Caco-2 (cell line): Measurements from ENCODE around the gene RIPOR3. TPM values are rescaled to one million over a fixed set of nuclear protein-coding genes. Genes with fewer than 3 reads are reported as not detected.

Experiments used
- BruUV-seq: library from RNA; stranded (reverse); fragments of 400-500 nt; replicated peaks from 2 replicates; lab custom pipeline; 2021; lab: Mats Ljungman, UMichigan
- CTCF ChIA-PET: fragments of 300-600 bp; sonication (Branson Sonifier 250); formaldehyde crosslinking; loops from one replicate; lab custom pipeline; 2022; ENCODE audit warnings: antibody characterized with exemption; lab: Charles Lee
- POLR2A ChIA-PET: fragments of 300-600 bp; sonication (Branson Sonifier 250); formaldehyde crosslinking; loops from one replicate; lab custom pipeline; 2022; ENCODE audit warnings: antibody characterized with exemption; lab: Charles Lee
- DNase-seq, 2 experiments: peaks; one replicate each; pipeline versions ENCODE4 v3.0.0 to v3.0.0-alpha.2; 2020 to 2022
- H3K27me3 ChIP-seq: replicated peaks from 2 replicates; pipeline ENCODE4 v1.6.0; 2011; ENCODE audit warnings: low read length; ENCODE audit not compliant: control insufficient read depth, insufficient read depth
- H3K36me3 ChIP-seq: 2 replicates; pipeline ENCODE4 v1.5.1; 2011; ENCODE audit warnings: low read length; ENCODE audit not compliant: control insufficient read depth, insufficient read depth
- H3K4me1 ChIP-seq: fragments of 250-450 bp; sonication (Bioruptor Pico); 2 replicates; pipeline ENCODE4 v1.5.1; 2020; ENCODE audit warnings: mild to moderate bottlenecking
- H3K4me3 ChIP-seq: 2 replicates; pipeline ENCODE4 v1.5.1; 2011; ENCODE audit warnings: low read depth, mild to moderate bottlenecking, control low read depth, low read length
- H3K9me3 ChIP-seq: fragments of 250-450 bp; sonication (Bioruptor Pico); 2 replicates; pipeline ENCODE4 v1.5.1; 2020; ENCODE audit warnings: mild to moderate bottlenecking, moderate library complexity
- H3K27ac Mint-ChIP-seq: one replicate; pipeline ENCODE4 v1.8.0; 2022; ENCODE audit warnings: mixed read lengths; ENCODE audit not compliant: unreplicated experiment
- H3K27me3 Mint-ChIP-seq: one replicate; pipeline ENCODE4 v1.8.0; 2022; ENCODE audit warnings: mixed read lengths; ENCODE audit not compliant: insufficient read depth, unreplicated experiment
- H3K36me3 Mint-ChIP-seq: one replicate; pipeline ENCODE4 v1.8.0; 2022; ENCODE audit warnings: mild to moderate bottlenecking, mixed read lengths; ENCODE audit not compliant: insufficient read depth, unreplicated experiment
- H3K4me1 Mint-ChIP-seq: one replicate; pipeline ENCODE4 v1.8.0; 2022; ENCODE audit warnings: low read depth, mixed read lengths; ENCODE audit not compliant: unreplicated experiment
- H3K4me3 Mint-ChIP-seq: one replicate; pipeline ENCODE4 v1.8.0; 2022; ENCODE audit warnings: mild to moderate bottlenecking, moderate library complexity, mixed read lengths; ENCODE audit not compliant: unreplicated experiment
- H3K9me3 Mint-ChIP-seq: one replicate; pipeline ENCODE4 v1.8.0; 2022; ENCODE audit warnings: mixed read lengths; ENCODE audit not compliant: unreplicated experiment
- intact Hi-C: fragments of 100-400 bp; cut with micrococcal nuclease; formaldehyde crosslinking; loops from one replicate; pipeline ENCODE4 v1.10.0; 2022; ENCODE audit not compliant: unreplicated experiment
- total RNA-seq: library from RNA; stranded (reverse); gene quantifications from 2 replicates; pipeline ENCODE4 v1.2.3, GENCODE V29; 2022
- TF ChIP-seq, protein P1 (sequence below), 2 experiments: fragments of 200-600 bp in 1 of 2; IDR thresholded peaks; 1 replicate in 1 of 2; 2 replicates in 1 of 2; pipeline versions ENCODE4 v1.5.1 to v1.8.0; 2011 to 2022; ENCODE audit warnings: antibody characterized with exemption in 1 of 2, control low read depth in 1 of 2, inconsistent platforms in 1 of 2, low read depth in 1 of 2, low read length in 1 of 2, mild to moderate bottlenecking in 1 of 2, moderate library complexity in 1 of 2; ENCODE audit not compliant: insufficient read depth in 1 of 2, severe bottlenecking in 1 of 2, unreplicated experiment in 1 of 2

Gene RIPOR3
- total RNA-seq, 1 experiment from 2014 or later = 0.18 TPM

DNA sequence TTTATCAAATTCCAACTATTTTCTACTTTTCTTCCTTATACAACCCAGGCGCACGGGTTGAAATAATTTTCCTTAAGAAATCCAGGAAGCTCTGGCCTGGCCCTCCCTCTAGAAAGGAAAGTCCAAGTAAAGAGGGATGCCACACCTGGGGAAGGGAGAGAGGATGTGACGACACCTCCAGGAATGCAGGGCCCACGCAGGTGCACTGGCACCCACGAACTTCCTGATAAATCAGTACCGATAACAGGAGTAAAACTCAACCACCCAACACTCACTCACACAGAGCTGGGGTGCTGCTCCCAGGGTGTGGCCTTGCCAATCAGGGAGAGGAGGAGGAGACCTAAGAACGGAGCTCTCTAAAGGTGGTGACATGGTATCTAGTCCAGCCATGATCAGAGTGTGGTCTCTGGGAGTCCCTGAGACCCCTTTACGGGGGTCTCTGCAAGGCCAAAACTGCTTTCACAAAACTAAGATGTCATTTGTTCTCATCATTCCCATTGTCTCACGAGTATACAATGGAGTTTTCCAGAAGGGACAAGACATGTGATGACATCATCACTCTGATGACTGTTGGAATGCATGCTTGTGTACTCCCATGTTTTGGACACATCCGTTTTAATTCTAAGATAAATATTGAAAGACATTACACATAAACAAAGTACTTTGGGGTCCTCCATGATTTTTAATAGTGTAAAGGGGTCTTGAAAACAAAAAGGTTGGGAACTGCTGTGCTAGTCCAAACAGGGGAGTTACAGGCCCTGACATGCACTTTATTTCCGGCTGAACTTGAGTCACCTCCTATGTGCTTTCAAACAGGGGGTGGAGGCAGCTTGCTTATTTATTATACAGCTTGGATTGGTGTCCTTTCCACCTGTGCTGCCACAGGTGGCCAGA, 37.9 kb upstream of the RIPOR3 start:
- TF ChIP-seq, protein P1, sequence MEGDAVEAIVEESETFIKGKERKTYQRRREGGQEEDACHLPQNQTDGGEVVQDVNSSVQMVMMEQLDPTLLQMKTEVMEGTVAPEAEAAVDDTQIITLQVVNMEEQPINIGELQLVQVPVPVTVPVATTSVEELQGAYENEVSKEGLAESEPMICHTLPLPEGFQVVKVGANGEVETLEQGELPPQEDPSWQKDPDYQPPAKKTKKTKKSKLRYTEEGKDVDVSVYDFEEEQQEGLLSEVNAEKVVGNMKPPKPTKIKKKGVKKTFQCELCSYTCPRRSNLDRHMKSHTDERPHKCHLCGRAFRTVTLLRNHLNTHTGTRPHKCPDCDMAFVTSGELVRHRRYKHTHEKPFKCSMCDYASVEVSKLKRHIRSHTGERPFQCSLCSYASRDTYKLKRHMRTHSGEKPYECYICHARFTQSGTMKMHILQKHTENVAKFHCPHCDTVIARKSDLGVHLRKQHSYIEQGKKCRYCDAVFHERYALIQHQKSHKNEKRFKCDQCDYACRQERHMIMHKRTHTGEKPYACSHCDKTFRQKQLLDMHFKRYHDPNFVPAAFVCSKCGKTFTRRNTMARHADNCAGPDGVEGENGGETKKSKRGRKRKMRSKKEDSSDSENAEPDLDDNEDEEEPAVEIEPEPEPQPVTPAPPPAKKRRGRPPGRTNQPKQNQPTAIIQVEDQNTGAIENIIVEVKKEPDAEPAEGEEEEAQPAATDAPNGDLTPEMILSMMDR (IDR thresholded peaks at IDR 0.05; ENCODE audit: insufficient read depth in 1 of 2, low read depth in 1 of 2, low read length in 1 of 2, severe bottlenecking in 1 of 2, unreplicated experiment in 1 of 2) = no peak
- ChIA-PET CTCF (interaction anchor here (1.0 to 6.8 kb wide), 18 partner anchors 10 to 103 kb away, joined by 3 to 53 read pairs (median 7); partner anchors contain the start of gene BCAS4), POLR2A (interaction anchor here (1.0 to 5.3 kb wide), 7 partner anchors 10 to 62 kb away, joined by 3 to 36 read pairs (median 7); no protein-coding TSS in a partner anchor)
- DNase-seq = peak; percentile 68 to 92
- no TSS peak for BruUV-seq
- Mint-ChIP-seq H3K4me1 (peaks cover 25% of the 10 kb centered on the region), H3K27me3 (no peaks in the 10 kb centered on the region), H3K27ac (peak overlapping the region; percentile 96), H3K4me3 (peak overlapping the region; percentile 88), H3K9me3 (no peaks in the 10 kb centered on the region), H3K36me3 (peaks cover 44% of the 10 kb centered on the region)
- Histone ChIP-seq H3K4me1 (peaks cover 64% of the 10 kb centered on the region), H3K9me3 (no peaks in the 10 kb centered on the region), H3K4me3 (no peak overlapping the region), H3K27me3 (no peaks in the 10 kb centered on the region), H3K36me3 (no peaks in the 10 kb centered on the region)
- intact Hi-C loops = no loop called here

DNA sequence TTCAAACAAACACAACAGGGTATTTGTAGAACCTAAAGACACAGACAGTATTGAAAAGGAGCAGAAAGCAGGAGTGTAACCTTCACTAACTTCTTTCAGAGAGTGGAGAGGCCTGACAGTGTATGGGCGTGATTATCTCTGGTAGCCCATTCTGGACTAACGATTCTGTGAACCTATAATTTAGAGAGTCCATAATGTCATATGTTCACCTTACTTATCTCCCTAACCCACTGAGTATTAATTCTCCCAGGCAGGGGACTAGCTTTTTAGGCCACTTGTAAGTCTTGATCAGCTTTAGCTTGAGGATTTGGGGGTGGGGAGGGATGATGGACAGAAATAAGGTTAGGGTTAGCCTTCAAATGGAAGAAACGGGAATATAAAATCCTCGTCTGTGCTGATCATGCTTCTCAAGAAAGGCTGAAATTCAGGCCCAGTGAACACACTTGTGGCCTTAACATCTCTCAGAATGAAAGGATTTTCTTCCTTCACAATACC, 37.2 kb upstream of the RIPOR3 start:
- Histone ChIP-seq H3K4me3 (no peak overlapping the region), H3K36me3 (no peaks in the 10 kb centered on the region), H3K4me1 (peaks cover 64% of the 10 kb centered on the region), H3K27me3 (no peaks in the 10 kb centered on the region), H3K9me3 (no peaks in the 10 kb centered on the region)
- Mint-ChIP-seq H3K4me3 (peak overlapping the region; percentile 88), H3K36me3 (peaks cover 37% of the 10 kb centered on the region), H3K4me1 (peaks cover 20% of the 10 kb centered on the region), H3K27me3 (no peaks in the 10 kb centered on the region), H3K27ac (peak overlapping the region; percentile 96), H3K9me3 (no peaks in the 10 kb centered on the region)
- POLR2A ChIA-PET = interaction anchor here (0.8 to 2.1 kb wide), 3 partner anchors 11 to 62 kb away, joined by 3 to 19 read pairs (median 5); no protein-coding TSS in a partner anchor
- intact Hi-C loops = no loop called here
- CTCF ChIA-PET = interaction anchor here (0.7 to 3.6 kb wide), 14 partner anchors 12 to 140 kb away, joined by 3 to 31 read pairs (median 4); partner anchors contain the start of gene BCAS4
- BruUV-seq = no TSS peak
- TF ChIP-seq, protein P1 (IDR thresholded peaks at IDR 0.05; ENCODE audit: insufficient read depth in 1 of 2, low read depth in 1 of 2, low read length in 1 of 2, severe bottlenecking in 1 of 2, unreplicated experiment in 1 of 2) = no peak
- DNase-seq = no peak

DNA sequence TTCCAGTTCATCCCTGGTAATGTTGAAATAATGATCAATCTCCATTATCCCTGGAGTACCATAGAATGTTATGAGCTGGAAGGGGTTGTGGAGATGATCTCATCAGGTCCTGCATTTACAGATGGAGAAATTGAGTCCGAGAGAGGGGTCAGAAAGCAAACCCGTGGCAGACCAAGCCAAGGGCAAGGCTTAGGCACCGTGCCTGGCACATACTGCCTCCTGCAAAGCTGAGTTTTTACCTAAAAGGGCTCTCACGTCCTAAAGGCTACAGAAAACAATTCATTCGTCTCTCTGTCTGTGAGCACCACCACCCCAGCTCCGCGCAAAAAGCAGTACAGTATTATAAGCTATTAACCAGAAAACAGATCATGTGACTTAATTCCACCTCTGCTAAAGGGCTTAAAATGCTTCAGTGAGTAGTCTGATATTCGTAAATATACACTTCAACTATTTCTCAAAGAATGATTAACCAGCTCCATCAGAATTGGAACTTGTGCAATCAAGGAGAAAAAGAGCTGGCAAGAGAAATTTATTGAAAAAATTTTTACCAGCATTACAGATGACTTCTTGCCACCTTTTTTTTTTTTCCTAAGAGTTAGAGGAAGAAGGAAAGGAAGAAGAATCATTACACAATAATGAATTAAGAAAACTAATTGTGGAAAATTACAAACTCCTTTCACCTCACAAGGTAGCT, 36.6 kb upstream of the RIPOR3 start:
- POLR2A ChIA-PET = interaction anchor here (0.7 to 1.1 kb wide), 4 partner anchors 12 to 64 kb away, joined by 3 to 6 read pairs (median 4); no protein-coding TSS in a partner anchor
- no peaks in the 10 kb centered on the region for H3K9me3 Mint-ChIP-seq
- H3K4me1 ChIP-seq = peaks cover 63% of the 10 kb centered on the region
- H3K4me1 Mint-ChIP-seq = peaks cover 20% of the 10 kb centered on the region
- intact Hi-C loops = no loop called here
- TF ChIP-seq, protein P1 (IDR thresholded peaks at IDR 0.05; ENCODE audit: insufficient read depth in 1 of 2, low read depth in 1 of 2, low read length in 1 of 2, severe bottlenecking in 1 of 2, unreplicated experiment in 1 of 2) = no peak
- H3K4me3 ChIP-seq = no peak overlapping the region
- no peaks in the 10 kb centered on the region for H3K9me3 ChIP-seq
- peak in 1 of 2 experiments; percentile 34 for DNase-seq
- no TSS peak for BruUV-seq
- CTCF ChIA-PET = interaction anchor here (0.7 to 3.6 kb wide), 16 partner anchors 10 to 204 kb away, joined by 3 to 31 read pairs (median 4); partner anchors contain the start of gene ADNP
- H3K27me3 Mint-ChIP-seq = no peaks in the 10 kb centered on the region
- H3K27ac Mint-ChIP-seq = peak overlapping the region; percentile 96
- peak overlapping the region; percentile 88 for H3K4me3 Mint-ChIP-seq
- no peaks in the 10 kb centered on the region for H3K27me3 ChIP-seq
- H3K36me3 ChIP-seq = no peaks in the 10 kb centered on the region
- peaks cover 31% of the 10 kb centered on the region for H3K36me3 Mint-ChIP-seq
